CD4-positive, CD25-positive, alpha-beta regulatory T cell (primary cell): Measurements from ENCODE around the gene NETO2. TPM values are rescaled to one million over a fixed set of nuclear protein-coding genes. Genes with fewer than 3 reads are reported as not detected.

ENCODE experiments used
- ATAC-seq, 2 donors: fragments of 150-1000 bp; cut with Tn5 transposase; one replicate each; pipeline ENCODE4 v1.10.0; 2021; ENCODE audit warnings: low read depth in 2 of 2, moderate number of reproducible peaks in 2 of 2, moderate library complexity in 1 of 2
- DNase-seq, 3 donors: peaks; one replicate each; pipeline versions ENCODE4 v3.0.0 to v3.0.0-alpha.2; 2012 to 2022; ENCODE audit warnings: mixed read lengths in 1 of 3
- H3K27ac ChIP-seq: one replicate; pipeline ENCODE4 v1.7.0; 2013; ENCODE audit warnings: mild to moderate bottlenecking, low read length; ENCODE audit not compliant: insufficient read depth, poor library complexity, severe bottlenecking
- H3K27me3 ChIP-seq: one replicate; pipeline ENCODE4 v1.7.0; 2013; ENCODE audit warnings: low read length; ENCODE audit not compliant: control insufficient read depth, insufficient read depth
- H3K36me3 ChIP-seq: one replicate; pipeline ENCODE4 v1.7.0; 2013; ENCODE audit warnings: mild to moderate bottlenecking, low read length, moderate library complexity; ENCODE audit not compliant: control insufficient read depth, insufficient read depth
- H3K4me1 ChIP-seq: 2 replicates; pipeline ENCODE4 v1.7.0; 2013; ENCODE audit warnings: mild to moderate bottlenecking, low read length; ENCODE audit not compliant: insufficient read depth, control insufficient read depth, poor library complexity, severe bottlenecking
- H3K4me3 ChIP-seq: one replicate; pipeline ENCODE4 v1.7.0; 2013; ENCODE audit warnings: low read depth, mild to moderate bottlenecking, low read length, moderate library complexity
- H3K9me3 ChIP-seq, 2 experiments: 1 replicate in 1 of 2; 2 replicates in 1 of 2; pipeline ENCODE4 v1.7.0; 2013; ENCODE audit warnings: low read length in 2 of 2, mild to moderate bottlenecking in 1 of 2, moderate library complexity in 1 of 2; ENCODE audit not compliant: control insufficient read depth in 2 of 2
- H3K27ac Mint-ChIP-seq, 3 donors: one replicate each; pipeline ENCODE4 v1.8.0; 2020 to 2022; ENCODE audit warnings: mild to moderate bottlenecking in 3 of 3, mixed read lengths in 3 of 3, moderate library complexity in 2 of 3
- H3K27me3 Mint-ChIP-seq: one replicate; pipeline ENCODE4 v1.8.0; 2022; ENCODE audit warnings: mild to moderate bottlenecking, mixed read lengths
- H3K36me3 Mint-ChIP-seq: one replicate; pipeline ENCODE4 v1.8.0; 2020; ENCODE audit warnings: mixed read lengths
- H3K4me1 Mint-ChIP-seq, 4 donors: one replicate each; pipeline ENCODE4 v1.8.0; 2020 to 2022; ENCODE audit warnings: mixed read lengths in 4 of 4, mild to moderate bottlenecking in 1 of 4
- H3K4me3 Mint-ChIP-seq, 4 donors: one replicate each; pipeline ENCODE4 v1.8.0; 2020 to 2022; ENCODE audit warnings: mild to moderate bottlenecking in 4 of 4, mixed read lengths in 4 of 4, moderate library complexity in 3 of 4
- H3K9me3 Mint-ChIP-seq, 7 donors: one replicate each; pipeline ENCODE4 v1.8.0; 2020 to 2022; ENCODE audit warnings: mixed read lengths in 7 of 7, mild to moderate bottlenecking in 3 of 7, moderate library complexity in 2 of 7
- polyA plus RNA-seq, 4 donors: library from polyadenylated mRNA; unstranded; fragments of 300-500 nt; fragmentation: Illumina TruSeq; gene quantifications; one replicate each; pipeline ENCODE4 v1.2.3, GENCODE V29; 2021
- total RNA-seq: library from RNA; stranded (reverse); gene quantifications from one replicate; pipeline ENCODE4 v1.2.3, GENCODE V29; 2022

NETO2 gene
- total and polyA plus RNA-seq, 5 donors from 2014 or later, result 4.6 to 9.2 (median 7.1) TPM

DNA sequence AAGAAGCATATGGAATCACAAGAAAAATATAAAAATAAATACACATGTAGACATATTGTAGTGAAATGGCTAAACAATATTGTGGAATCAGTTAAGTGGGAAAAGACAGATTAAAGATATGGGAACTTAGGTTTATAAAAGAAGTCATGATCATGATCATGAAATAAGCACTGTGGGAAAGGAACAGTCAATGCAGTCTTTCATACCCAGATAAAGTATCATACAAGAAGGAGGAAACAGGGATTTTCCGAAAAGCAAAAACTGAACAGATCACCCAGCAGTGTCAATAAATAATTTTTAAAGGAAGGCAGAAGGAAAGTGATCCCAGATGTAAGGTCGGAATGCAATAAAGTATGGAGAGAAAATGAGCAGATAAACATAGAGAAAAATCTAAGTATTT is 71.6 kb downstream of the NETO2 start:
- Histone ChIP-seq H3K4me1 (peaks cover 3% of the 10 kb centered on the region), H3K4me3 (no peak overlapping the region), H3K36me3 (no peaks in the 10 kb centered on the region), H3K27me3 (peaks cover 2% of the 10 kb centered on the region), H3K27ac (no peak overlapping the region), H3K9me3 (no peaks in the 10 kb centered on the region)
- ATAC-seq (no peak), DNase-seq (no peak)
- Mint-ChIP-seq H3K36me3 (no peaks in the 10 kb centered on the region), H3K4me1 (peaks cover 0 to 9% (median 4%) of the 10 kb centered on the region in 4 donors), H3K27me3 (peaks cover 9% of the 10 kb centered on the region), H3K4me3 (no peak overlapping the region), H3K27ac (peak overlapping the region in 1 of 3 donors; percentile 50), H3K9me3 (no peaks in the 10 kb centered on the region)

- ATAC-seq (no peak), DNase-seq (no peak)
- Mint-ChIP-seq H3K9me3 (no peaks in the 10 kb centered on the region), H3K27me3 (peaks cover 9% of the 10 kb centered on the region), H3K4me3 (no peak overlapping the region), H3K27ac (no peak overlapping the region), H3K4me1 (peaks cover 0 to 9% (median 4%) of the 10 kb centered on the region in 4 donors), H3K36me3 (no peaks in the 10 kb centered on the region)
- Histone ChIP-seq H3K36me3 (no peaks in the 10 kb centered on the region), H3K4me3 (no peak overlapping the region), H3K9me3 (no peaks in the 10 kb centered on the region), H3K27ac (no peak overlapping the region), H3K27me3 (peaks cover 2% of the 10 kb centered on the region), H3K4me1 (peaks cover 3% of the 10 kb centered on the region)
Measured at GRCh38 chr16:47069841-47070584, 73.7 kb downstream of the NETO2 start.

- H3K27ac Mint-ChIP-seq, result no peak overlapping the region
- H3K4me1 ChIP-seq, result peaks cover 3% of the 10 kb centered on the region
- H3K27me3 ChIP-seq, result peaks cover 2% of the 10 kb centered on the region
- H3K36me3 Mint-ChIP-seq, result no peaks in the 10 kb centered on the region
- H3K27ac ChIP-seq, result no peak overlapping the region
- H3K9me3 Mint-ChIP-seq, result no peaks in the 10 kb centered on the region
- no peak overlapping the region for H3K4me3 Mint-ChIP-seq
- H3K36me3 ChIP-seq, result no peaks in the 10 kb centered on the region
- H3K4me3 ChIP-seq, result no peak overlapping the region
- peaks cover 9% of the 10 kb centered on the region for H3K27me3 Mint-ChIP-seq
- H3K9me3 ChIP-seq, result no peaks in the 10 kb centered on the region
- ATAC-seq (no peak), DNase-seq (peak in 1 of 3 donors; percentile 29)
- peaks cover 0 to 9% (median 4%) of the 10 kb centered on the region in 4 donors for H3K4me1 Mint-ChIP-seq
Measured at GRCh38 chr16:47069313-47069712, 74.4 kb downstream of the NETO2 start.

GRCh38 chr16:47067203-47067602 is 76.5 kb downstream of the NETO2 start:
- no peak overlapping the region for H3K27ac Mint-ChIP-seq
- no peaks in the 10 kb centered on the region for H3K27me3 ChIP-seq

GRCh38 chr16:47065766-47066688 is 77.7 kb downstream of the NETO2 start:
- H3K4me3 Mint-ChIP-seq, result no peak overlapping the region
- H3K27me3 Mint-ChIP-seq, result peaks cover 5% of the 10 kb centered on the region
- no peaks in the 10 kb centered on the region for H3K36me3 Mint-ChIP-seq
- H3K9me3 Mint-ChIP-seq, result peaks cover 0 to 3% (median 0%) of the 10 kb centered on the region in 7 donors
- H3K27ac ChIP-seq, result no peak overlapping the region
- peaks cover 0 to 9% (median 4%) of the 10 kb centered on the region in 4 donors for H3K4me1 Mint-ChIP-seq
- ATAC-seq (no peak), DNase-seq (no peak)
- H3K4me1 ChIP-seq, result peaks cover 3% of the 10 kb centered on the region
- H3K4me3 ChIP-seq, result no peak overlapping the region
- H3K36me3 ChIP-seq, result no peaks in the 10 kb centered on the region
- H3K9me3 ChIP-seq, result no peaks in the 10 kb centered on the region
- H3K27ac Mint-ChIP-seq, result no peak overlapping the region
- no peaks in the 10 kb centered on the region for H3K27me3 ChIP-seq

More at GRCh38 chr16:47067203-47067602, 76.5 kb downstream of the NETO2 start:
- Mint-ChIP-seq H3K36me3 (no peaks in the 10 kb centered on the region), H3K27me3 (peaks cover 5% of the 10 kb centered on the region), H3K4me1 (peaks cover 0 to 9% (median 4%) of the 10 kb centered on the region in 4 donors), H3K4me3 (no peak overlapping the region), H3K9me3 (peaks cover 0 to 2% (median 0%) of the 10 kb centered on the region in 7 donors)
- DNase-seq (no peak), ATAC-seq (no peak)
- Histone ChIP-seq H3K4me1 (peaks cover 3% of the 10 kb centered on the region), H3K27ac (no peak overlapping the region), H3K36me3 (no peaks in the 10 kb centered on the region), H3K4me3 (no peak overlapping the region), H3K9me3 (no peaks in the 10 kb centered on the region)

DNA sequence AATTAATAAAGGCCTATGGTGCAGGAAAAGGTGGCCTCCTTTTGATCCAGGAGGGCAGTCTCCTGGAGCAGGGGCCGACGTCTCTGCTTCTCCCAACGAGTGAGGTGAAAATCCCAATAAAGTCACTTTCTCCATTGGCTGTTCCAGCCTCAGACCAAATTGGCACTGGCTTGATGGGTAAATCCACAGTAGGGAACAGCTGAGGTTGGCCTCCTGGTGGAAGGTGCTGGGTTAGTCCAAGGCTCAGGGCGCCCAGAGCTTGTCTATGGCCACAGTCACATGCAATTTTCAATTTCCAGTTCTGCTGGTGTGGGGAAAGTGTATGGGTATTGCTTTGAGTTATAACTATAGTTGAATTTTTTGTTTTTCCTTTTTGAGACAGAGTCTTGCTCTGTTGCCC is 79.0 kb downstream of the NETO2 start:
- no peak overlapping the region for H3K4me3 Mint-ChIP-seq
- H3K36me3 ChIP-seq, result no peaks in the 10 kb centered on the region

DNA sequence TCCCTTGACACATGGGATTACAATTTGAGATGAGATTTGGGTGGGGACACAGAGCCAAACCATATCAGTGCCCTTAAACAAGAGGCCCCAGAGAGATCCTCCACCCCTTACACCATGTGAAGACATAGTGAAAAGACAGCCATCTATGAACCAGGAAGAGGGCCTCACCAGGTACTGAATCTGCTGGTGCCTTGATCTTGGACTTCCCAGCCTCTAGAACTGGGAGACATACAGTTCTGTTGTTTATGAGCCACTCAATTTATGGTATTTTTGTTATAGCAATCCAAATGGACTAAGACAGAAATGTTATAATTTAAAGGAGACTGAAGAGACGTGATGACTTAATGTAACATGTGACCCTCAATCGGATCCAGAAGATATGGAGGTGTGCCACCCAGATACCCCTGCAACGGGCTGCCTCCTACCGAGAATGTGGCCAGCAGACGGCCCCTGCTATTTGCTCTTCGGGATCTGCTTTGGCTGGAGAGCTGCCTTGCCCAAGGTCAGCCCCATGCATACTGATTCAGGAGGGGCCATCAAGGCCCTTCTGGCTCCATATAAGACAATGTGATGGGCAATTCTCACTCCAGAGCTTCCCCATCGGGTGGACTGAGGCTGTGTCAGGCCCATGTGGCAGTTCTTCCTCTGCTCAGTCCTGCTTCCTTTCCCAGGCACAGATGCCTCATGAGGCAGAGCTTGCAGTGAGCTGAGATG is 80.6 kb downstream of the NETO2 start:
- Mint-ChIP-seq H3K27me3 (no peaks in the 10 kb centered on the region), H3K4me3 (no peak overlapping the region), H3K36me3 (no peaks in the 10 kb centered on the region), H3K4me1 (no peaks in the 10 kb centered on the region), H3K9me3 (peaks cover 0 to 3% (median 0%) of the 10 kb centered on the region in 7 donors), H3K27ac (no peak overlapping the region)
- DNase-seq (no peak), ATAC-seq (no peak)
- Histone ChIP-seq H3K4me3 (no peak overlapping the region), H3K4me1 (no peaks in the 10 kb centered on the region), H3K36me3 (no peaks in the 10 kb centered on the region), H3K27ac (no peak overlapping the region), H3K9me3 (no peaks in the 10 kb centered on the region), H3K27me3 (no peaks in the 10 kb centered on the region)

More for the DNA sequence above, 79.0 kb downstream of the NETO2 start:
- no peak overlapping the region for H3K27ac Mint-ChIP-seq
- H3K36me3 Mint-ChIP-seq, result no peaks in the 10 kb centered on the region
- H3K27me3 ChIP-seq, result no peaks in the 10 kb centered on the region
- no peak for DNase-seq
- H3K9me3 Mint-ChIP-seq, result peaks cover 0 to 3% (median 0%) of the 10 kb centered on the region in 7 donors
- H3K27ac ChIP-seq, result no peak overlapping the region
- peaks cover 0 to 4% (median 4%) of the 10 kb centered on the region in 4 donors for H3K4me1 Mint-ChIP-seq
- peaks cover 3% of the 10 kb centered on the region for H3K4me1 ChIP-seq
- no peak overlapping the region for H3K4me3 ChIP-seq
- H3K27me3 Mint-ChIP-seq, result peaks cover 2% of the 10 kb centered on the region
- ATAC-seq, result no peak
- no peaks in the 10 kb centered on the region for H3K9me3 ChIP-seq
